T-cell (primary cell): Measurements from ENCODE around the gene KCNJ4. TPM values are rescaled to one million over a fixed set of nuclear protein-coding genes. Genes with fewer than 3 reads are reported as not detected.
A peak's percentile ranks its signal among the peaks of the same experiment; 100 is the strongest.
"Not testable (repeated sequence)": the region's sequence is repeated elsewhere in the genome, so short reads cannot be mapped to it uniquely, and the experiment has no call there.

Experiments used
- ATAC-seq, 4 experiments: fragments of 200-7000 bp in 3 of 4; fragments of 150-1000 bp in 1 of 4; cut with Tn5 transposase; replicated peaks in 1 of 4; 1 replicate in 3 of 4; 2 replicates in 1 of 4; pipeline ENCODE4 v1.10.0; 2021; ENCODE audit warnings: moderate library complexity in 3 of 4, mild to moderate bottlenecking in 2 of 4, moderate number of reproducible peaks in 1 of 4
- CTCF ChIA-PET, 2 donors: fragments of 300-600 bp; sonication (Branson Sonifier 250); formaldehyde crosslinking; loops; one replicate each; lab custom pipeline; 2022; ENCODE audit warnings: antibody characterized with exemption in 2 of 2; lab: Charles Lee
- POLR2A ChIA-PET, 2 donors: fragments of 300-600 bp; sonication (Branson Sonifier 250); formaldehyde crosslinking; loops; one replicate each; lab custom pipeline; 2022; ENCODE audit warnings: antibody characterized with exemption in 2 of 2; lab: Charles Lee
- DNase-seq, 35 experiments: peaks; one replicate each; pipeline versions ENCODE4 v3.0.0 to v3.0.0-alpha.2; 2013 to 2023
- H3K27ac ChIP-seq: one replicate; pipeline ENCODE4 v1.5.1; 2013; ENCODE audit warnings: low read length
- H3K27me3 ChIP-seq, 2 experiments: replicated peaks in 1 of 2; 1 replicate in 1 of 2; 2 replicates in 1 of 2; pipeline versions ENCODE4 v1.6.1 to v1.7.0; 2013; ENCODE audit warnings: low read length in 1 of 2, mixed read lengths in 1 of 2; ENCODE audit not compliant: control insufficient read depth in 2 of 2, insufficient read depth in 2 of 2; ENCODE audit errors: extremely low read depth in 1 of 2
- H3K36me3 ChIP-seq, 2 donors: 1 replicate in 1 of 2; 2 replicates in 1 of 2; pipeline versions ENCODE4 v1.6.1 to v1.7.0; 2013; ENCODE audit warnings: low read length in 1 of 2; ENCODE audit not compliant: control insufficient read depth in 2 of 2, insufficient read depth in 1 of 2; ENCODE audit errors: extremely low read depth in 1 of 2
- H3K4me1 ChIP-seq, 2 experiments: 1 replicate in 1 of 2; 2 replicates in 1 of 2; pipeline versions ENCODE4 v1.6.1 to v1.7.0; 2013; ENCODE audit warnings: low read length in 2 of 2, mixed read lengths in 1 of 2; ENCODE audit not compliant: insufficient read depth in 2 of 2, control insufficient read depth in 1 of 2; ENCODE audit errors: extremely low read depth in 1 of 2
- H3K4me3 ChIP-seq, 2 donors: 1 replicate in 1 of 2; 2 replicates in 1 of 2; pipeline versions ENCODE4 v1.5.1 to v1.7.0; 2013; ENCODE audit warnings: mild to moderate bottlenecking in 2 of 2, low read length in 1 of 2, moderate library complexity in 1 of 2; ENCODE audit not compliant: control insufficient read depth in 1 of 2; ENCODE audit errors: extremely low read depth in 1 of 2
- H3K9me3 ChIP-seq: 2 replicates; pipeline ENCODE4 v1.7.0; 2013
- H3K27ac Mint-ChIP-seq, 2 donors: one replicate each; pipeline ENCODE4 v1.8.0; 2020 to 2021; ENCODE audit warnings: mild to moderate bottlenecking in 2 of 2, mixed read lengths in 2 of 2
- H3K27me3 Mint-ChIP-seq, 2 donors: one replicate each; pipeline ENCODE4 v1.8.0; 2021 to 2022; ENCODE audit warnings: mixed read lengths in 2 of 2
- H3K36me3 Mint-ChIP-seq: one replicate; pipeline ENCODE4 v1.8.0; 2021; ENCODE audit warnings: mixed read lengths
- H3K4me1 Mint-ChIP-seq, 3 donors: one replicate each; pipeline ENCODE4 v1.8.0; 2020 to 2022; ENCODE audit warnings: mixed read lengths in 3 of 3, mild to moderate bottlenecking in 1 of 3
- H3K4me3 Mint-ChIP-seq, 3 donors: one replicate each; pipeline ENCODE4 v1.8.0; 2020 to 2022; ENCODE audit warnings: mild to moderate bottlenecking in 3 of 3, mixed read lengths in 3 of 3, moderate library complexity in 3 of 3
- H3K9me3 Mint-ChIP-seq, 3 donors: one replicate each; pipeline ENCODE4 v1.8.0; 2020 to 2022; ENCODE audit warnings: mixed read lengths in 3 of 3
- WGBS: methylation state at CpG from one replicate; pipeline ENCODE4 v1.1.5; 2013; ENCODE audit warnings: missing lambda C conversion rate; ENCODE audit not compliant: insufficient coverage; 5-methylcytosine and 5-hydroxymethylcytosine counted together
- total RNA-seq, 35 experiments: library from RNA in 6 of 35; stranded (reverse) in 6 of 35; fragments of 120-200 nt in 1 of 35; gene quantifications; one replicate each; pipeline versions ENCODE4 v1.2.1 to v1.2.4 and lab custom pipeline; 2013 to 2026

KCNJ4 gene
- total RNA-seq, 5 donors from 2014 or later (not counting 1 experiment from before 2014, with no cell fraction given): not detected

DNA sequence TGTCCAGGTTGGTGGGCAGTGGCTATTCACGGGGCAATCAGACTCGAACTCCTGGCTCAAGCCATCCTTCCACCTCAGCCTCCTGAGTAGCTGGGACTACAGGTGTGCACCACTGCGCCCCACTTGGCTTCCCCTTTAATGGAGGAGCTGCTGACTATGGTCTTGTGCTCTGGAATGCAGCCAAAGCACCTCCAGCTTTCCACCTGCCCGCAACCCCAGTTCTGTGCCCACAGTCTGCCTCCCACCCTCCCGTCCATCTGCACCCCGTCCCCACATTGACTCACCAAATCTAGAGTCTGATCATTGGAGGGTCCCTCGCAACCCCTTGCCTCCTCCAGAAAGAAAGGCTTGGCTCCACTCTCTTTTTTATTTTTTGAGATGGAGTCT lies 41.0 kb downstream of the KCNJ4 start:
- POLR2A ChIA-PET: no interaction called here
- no peak overlapping the region for H3K27ac ChIP-seq
- H3K9me3 ChIP-seq: no peaks in the 10 kb centered on the region
- H3K27ac Mint-ChIP-seq: no peak overlapping the region
- 94% methylated on average over 5 of the region's 7 CpGs for WGBS
- peaks cover 0 to 8% of the 10 kb centered on the region in 2 experiments for H3K4me1 ChIP-seq
- H3K4me3 Mint-ChIP-seq: no peak overlapping the region
- no peak overlapping the region for H3K4me3 ChIP-seq
- DNase-seq: no peak
- H3K36me3 Mint-ChIP-seq: no peaks in the 10 kb centered on the region
- H3K4me1 Mint-ChIP-seq: peaks cover 0 to 4% (median 2%) of the 10 kb centered on the region in 3 donors
- peaks cover 0 to 2% of the 10 kb centered on the region in 2 donors for H3K27me3 Mint-ChIP-seq
- no peak for ATAC-seq
- no peaks in the 10 kb centered on the region for H3K9me3 Mint-ChIP-seq
- no peaks in the 10 kb centered on the region for H3K36me3 ChIP-seq
- CTCF ChIA-PET: no interaction called here
- peaks cover 0 to 9% of the 10 kb centered on the region in 2 experiments for H3K27me3 ChIP-seq

DNA sequence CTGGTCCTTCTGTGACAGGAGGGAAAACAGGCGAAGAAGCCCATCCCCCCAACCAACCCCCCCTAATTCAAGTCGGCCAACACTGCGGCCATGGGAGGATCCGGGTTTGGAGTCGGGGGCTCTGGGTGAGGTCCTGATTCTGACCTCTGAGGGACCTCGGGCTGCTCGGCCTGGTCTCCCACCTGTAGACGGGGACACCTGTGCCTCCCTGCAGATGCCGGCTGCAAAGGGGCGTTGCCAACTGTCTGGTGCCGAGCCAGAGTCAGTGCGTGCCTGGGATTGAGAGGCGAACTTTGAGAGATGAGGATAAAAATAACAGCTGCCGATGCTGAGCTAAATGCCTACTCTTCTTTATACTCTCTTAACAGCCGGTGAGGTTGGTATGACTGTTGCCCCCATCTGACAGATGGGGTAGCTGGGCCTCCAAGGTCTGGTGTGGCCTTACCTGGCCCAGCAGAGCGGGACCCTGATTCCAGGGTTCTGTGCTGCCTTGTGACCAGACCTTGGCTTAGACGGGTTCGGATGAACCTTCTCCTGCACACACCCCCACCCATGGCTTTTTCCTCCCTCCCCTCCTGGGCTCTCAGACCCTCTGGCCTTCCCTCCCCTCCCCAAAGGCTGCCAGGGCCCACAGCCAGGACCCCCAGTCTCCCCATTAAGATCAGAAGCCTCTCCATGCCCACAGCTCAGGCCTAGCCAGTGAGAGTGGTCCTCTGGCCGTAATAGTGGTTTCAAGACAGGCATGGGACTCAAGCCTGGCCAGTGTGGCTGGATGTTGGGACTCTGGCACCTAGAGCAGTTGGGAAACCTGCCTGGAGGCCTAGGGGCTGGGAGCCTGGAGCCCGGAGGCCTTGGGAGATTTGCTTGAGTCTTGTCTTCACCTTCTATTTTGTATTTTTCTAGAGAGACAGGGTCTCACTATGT lies 41.7 kb downstream of the KCNJ4 start:
- no peak overlapping the region for H3K4me3 ChIP-seq
- no peaks in the 10 kb centered on the region for H3K9me3 ChIP-seq
- peak in 1 of 35 experiments; percentile 12 for DNase-seq
- POLR2A ChIA-PET: no interaction called here
- peaks cover 0 to 5% of the 10 kb centered on the region in 2 experiments for H3K27me3 ChIP-seq
- WGBS: 75% methylated on average over 7 of the region's 20 CpGs
- no peak overlapping the region for H3K4me3 Mint-ChIP-seq
- no peak overlapping the region for H3K27ac ChIP-seq
- H3K4me1 Mint-ChIP-seq: peaks cover 0 to 4% (median 2%) of the 10 kb centered on the region in 3 donors
- H3K27me3 Mint-ChIP-seq: peaks cover 0 to 2% of the 10 kb centered on the region in 2 donors
- H3K4me1 ChIP-seq: peaks cover 0 to 8% of the 10 kb centered on the region in 2 experiments
- no peaks in the 10 kb centered on the region for H3K36me3 ChIP-seq
- H3K27ac Mint-ChIP-seq: no peak overlapping the region
- H3K36me3 Mint-ChIP-seq: no peaks in the 10 kb centered on the region
- CTCF ChIA-PET: no interaction called here
- H3K9me3 Mint-ChIP-seq: no peaks in the 10 kb centered on the region
- ATAC-seq: no peak

DNA sequence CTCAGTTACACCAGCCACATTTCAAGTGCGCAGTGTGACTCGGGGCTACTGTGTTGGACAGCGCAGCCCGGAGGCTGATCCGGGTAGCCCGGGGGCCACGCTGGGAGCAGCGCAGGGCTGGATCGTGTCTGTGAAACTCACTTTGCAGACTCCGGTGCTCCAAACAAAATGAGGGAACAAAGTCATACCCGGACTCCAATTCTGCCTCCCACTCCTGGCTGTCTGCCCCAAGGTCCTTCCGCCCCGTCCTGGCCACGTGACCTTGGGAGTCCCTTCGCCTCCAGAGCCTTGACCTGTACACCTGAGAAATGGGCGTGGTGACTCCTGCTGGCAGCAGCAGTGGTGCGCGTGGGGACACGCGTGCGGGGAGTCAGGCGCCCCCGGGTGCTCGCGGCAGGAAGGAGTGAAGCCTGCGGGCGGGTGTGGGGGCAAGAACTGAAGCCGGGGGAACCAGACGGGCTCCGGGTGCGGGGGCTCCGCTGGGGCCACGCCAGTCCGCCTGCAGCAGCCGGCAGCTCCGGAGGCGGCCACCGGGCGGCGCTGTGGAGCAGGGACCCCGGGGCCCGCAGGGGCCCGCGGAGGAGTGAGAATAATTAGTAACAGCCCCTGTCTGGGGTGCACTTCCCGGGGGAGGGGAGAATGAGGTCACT lies 42.4 kb downstream of the KCNJ4 start:
- H3K4me1 Mint-ChIP-seq: peaks cover 0 to 4% (median 2%) of the 10 kb centered on the region in 3 donors
- H3K27ac ChIP-seq: no peak overlapping the region
- H3K27me3 Mint-ChIP-seq: peaks cover 0 to 2% of the 10 kb centered on the region in 2 donors
- peaks cover 0 to 5% of the 10 kb centered on the region in 2 experiments for H3K27me3 ChIP-seq
- H3K9me3 ChIP-seq: no peaks in the 10 kb centered on the region
- CTCF ChIA-PET: no interaction called here
- H3K36me3 ChIP-seq: no peaks in the 10 kb centered on the region
- 27% methylated on average over 39 of the region's 45 CpGs for WGBS
- H3K4me1 ChIP-seq: peaks cover 0 to 8% of the 10 kb centered on the region in 2 experiments
- no peak overlapping the region for H3K4me3 ChIP-seq
- H3K27ac Mint-ChIP-seq: no peak overlapping the region
- H3K4me3 Mint-ChIP-seq: peak overlapping the region in 1 of 3 donors; percentile 37
- DNase-seq (peak in 26 of 35 experiments; percentile 11 to 54 (median 30)), ATAC-seq (peak in 3 of 4 experiments; percentile 38 to 70 (median 46))
- H3K9me3 Mint-ChIP-seq: no peaks in the 10 kb centered on the region
- H3K36me3 Mint-ChIP-seq: no peaks in the 10 kb centered on the region
- POLR2A ChIA-PET: interaction anchor here in 1 of 2 donors (0.7 kb wide), 1 partner anchor 10 kb away, joined by 14 read pairs; no protein-coding TSS in a partner anchor

DNA sequence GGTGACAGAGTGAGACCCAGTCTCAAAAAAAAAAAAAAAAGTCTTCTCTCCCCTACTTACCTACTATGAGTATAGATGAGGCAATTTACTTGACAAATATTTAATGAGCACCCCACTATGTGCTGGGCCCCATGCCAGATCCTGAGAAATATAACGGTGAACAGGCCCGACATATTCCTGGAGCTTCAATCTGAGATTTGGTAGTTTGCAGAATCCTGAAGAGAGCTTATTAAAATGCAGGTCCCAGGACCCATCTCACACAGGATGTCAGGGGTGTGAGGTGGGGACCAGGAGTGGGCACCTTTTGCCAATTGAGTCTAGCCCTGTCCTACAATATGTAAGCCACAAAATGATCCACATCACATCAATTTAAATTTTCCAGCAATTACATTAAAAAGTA lies 44.0 kb downstream of the KCNJ4 start:
- peaks cover 0 to 8% of the 10 kb centered on the region in 2 experiments for H3K4me1 ChIP-seq
- H3K27me3 Mint-ChIP-seq: peaks cover 0 to 2% of the 10 kb centered on the region in 2 donors
- H3K27ac Mint-ChIP-seq: no peak overlapping the region
- peaks cover 0 to 5% of the 10 kb centered on the region in 2 experiments for H3K27me3 ChIP-seq
- POLR2A ChIA-PET: no interaction called here
- CTCF ChIA-PET: interaction anchor here in 1 of 2 donors (0.7 kb wide), 1 partner anchor 26 kb away, joined by 5 read pairs; no protein-coding TSS in a partner anchor
- no peaks in the 10 kb centered on the region for H3K9me3 Mint-ChIP-seq
- no peaks in the 10 kb centered on the region for H3K36me3 Mint-ChIP-seq
- no peak overlapping the region for H3K4me3 ChIP-seq
- peaks cover 0 to 4% (median 2%) of the 10 kb centered on the region in 3 donors for H3K4me1 Mint-ChIP-seq
- WGBS: 100% methylated on average over 2 of the region's 2 CpGs
- no peaks in the 10 kb centered on the region for H3K9me3 ChIP-seq
- H3K27ac ChIP-seq: no peak overlapping the region
- no peaks in the 10 kb centered on the region for H3K36me3 ChIP-seq
- ATAC-seq: no peak
- H3K4me3 Mint-ChIP-seq: no peak overlapping the region
- no peak for DNase-seq

DNA sequence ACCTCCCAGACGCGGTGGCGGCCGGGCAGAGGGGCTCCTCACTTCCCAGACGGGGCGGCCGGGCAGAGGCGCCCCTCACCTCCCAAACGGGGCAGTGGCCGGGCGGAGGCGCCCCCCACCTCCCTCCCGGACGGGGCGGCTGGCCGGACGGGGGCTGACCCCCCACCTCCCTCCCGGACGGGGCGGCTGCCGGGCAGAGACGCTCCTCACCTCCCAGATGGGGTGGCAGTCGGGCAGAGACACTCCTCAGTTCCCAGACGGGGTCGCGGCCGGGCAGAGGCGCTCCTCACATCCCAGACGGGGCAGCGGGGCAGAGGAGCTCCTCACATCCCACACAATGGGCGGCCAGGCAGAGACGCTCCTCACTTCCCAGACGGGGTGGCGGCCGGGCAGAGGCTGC lies 45.1 kb downstream of the KCNJ4 start:
- ATAC-seq, H3K36me3 ChIP-seq, H3K27me3 ChIP-seq, H3K9me3 ChIP-seq, H3K27ac ChIP-seq, H3K27ac Mint-ChIP-seq, H3K4me3 Mint-ChIP-seq, H3K27me3 Mint-ChIP-seq, H3K9me3 Mint-ChIP-seq, H3K4me1 ChIP-seq, POLR2A ChIA-PET, H3K4me1 Mint-ChIP-seq, H3K36me3 Mint-ChIP-seq, CTCF ChIA-PET, H3K4me3 ChIP-seq: not testable (repeated sequence)
- peak in 1 of 35 experiments; percentile 3 for DNase-seq
- WGBS: 100% methylated on average over 1 of the region's 35 CpGs

DNA sequence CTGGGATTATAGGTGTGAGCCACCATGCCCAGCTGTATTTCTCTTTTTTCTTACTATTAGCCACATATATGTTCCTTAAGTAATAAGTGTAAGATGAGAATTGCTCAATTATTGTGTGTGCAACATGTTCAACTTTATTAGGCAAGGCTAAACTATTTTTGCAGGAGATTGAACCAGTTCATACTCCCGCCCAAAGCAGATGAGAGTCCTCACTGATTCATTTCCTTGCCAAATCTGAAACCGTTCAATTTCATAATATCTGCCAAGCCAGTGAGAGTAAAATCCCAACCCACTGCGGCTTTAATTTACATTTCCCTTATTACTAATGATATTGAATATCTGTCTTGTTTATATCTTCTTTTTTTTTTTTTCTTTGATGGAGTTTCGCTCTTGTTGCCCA lies 48.4 kb downstream of the KCNJ4 start:
- H3K36me3 Mint-ChIP-seq: no peaks in the 10 kb centered on the region
- POLR2A ChIA-PET: no interaction called here
- ATAC-seq (no peak), DNase-seq (no peak)
- Histone ChIP-seq H3K4me3 (no peak overlapping the region), H3K27me3 (peaks cover 0 to 4% of the 10 kb centered on the region in 2 experiments), H3K36me3 (no peaks in the 10 kb centered on the region), H3K9me3 (no peaks in the 10 kb centered on the region), H3K4me1 (no peaks in the 10 kb centered on the region), H3K27ac (no peak overlapping the region)
- no peak overlapping the region for H3K4me3 Mint-ChIP-seq
- H3K27me3 Mint-ChIP-seq: peaks cover 0 to 4% of the 10 kb centered on the region in 2 donors
- no peaks in the 10 kb centered on the region for H3K4me1 Mint-ChIP-seq
- H3K9me3 Mint-ChIP-seq: no peaks in the 10 kb centered on the region
- WGBS: 80% methylated on average over 1 of the region's 4 CpGs
- CTCF ChIA-PET: no interaction called here
- H3K27ac Mint-ChIP-seq: no peak overlapping the region
